HEK293 (cell line): ENCODE results near the gene ZNF197.

Experiments
- PRDM4 ChIP-seq: fragments of 450-650 bp; formaldehyde crosslinking; IDR thresholded peaks from 2 replicates; pipeline ENCODE4 v1.5.1; 2017; ENCODE audit warnings: missing biosample characterization, missing genetic modification characterization
- ZBTB48 ChIP-seq: fragments of 450-650 bp; formaldehyde crosslinking; IDR thresholded peaks from 2 replicates; pipeline ENCODE4 v1.5.1; 2016; ENCODE audit warnings: missing biosample characterization, missing genetic modification characterization
- ZBTB49 ChIP-seq: fragments of 450-650 bp; formaldehyde crosslinking; IDR thresholded peaks from 2 replicates; pipeline ENCODE4 v1.5.1; 2016; ENCODE audit warnings: missing biosample characterization, missing genetic modification characterization, low read depth
- ZNF133 ChIP-seq: fragments of 450-650 bp; formaldehyde crosslinking; IDR thresholded peaks from 2 replicates; pipeline ENCODE4 v1.5.1; 2016; ENCODE audit warnings: missing biosample characterization, missing genetic modification characterization
- ZNF138 ChIP-seq: fragments of 450-650 bp; formaldehyde crosslinking; IDR thresholded peaks from 2 replicates; pipeline ENCODE4 v1.5.1; 2016; ENCODE audit warnings: missing biosample characterization, missing genetic modification characterization, borderline replicate concordance
- ZNF146 ChIP-seq: fragments of 450-650 bp; formaldehyde crosslinking; IDR thresholded peaks from 2 replicates; pipeline ENCODE4 v1.5.1; 2016; ENCODE audit warnings: missing biosample characterization, missing genetic modification characterization
- ZNF148 ChIP-seq: fragments of 450-650 bp; formaldehyde crosslinking; IDR thresholded peaks from 2 replicates; pipeline ENCODE4 v1.5.0; 2017; ENCODE audit warnings: missing biosample characterization, missing genetic modification characterization, borderline replicate concordance
- ZNF18 ChIP-seq: fragments of 450-650 bp; formaldehyde crosslinking; IDR thresholded peaks from 2 replicates; pipeline ENCODE4 v1.5.1; 2016; ENCODE audit warnings: missing biosample characterization, missing genetic modification characterization
- ZNF214 ChIP-seq: fragments of 450-650 bp; formaldehyde crosslinking; IDR thresholded peaks from 2 replicates; pipeline ENCODE4 v1.5.1; 2017; ENCODE audit warnings: missing biosample characterization, mild to moderate bottlenecking, missing genetic modification characterization, borderline replicate concordance
- ZNF266 ChIP-seq: fragments of 450-650 bp; formaldehyde crosslinking; IDR thresholded peaks from 2 replicates; pipeline ENCODE4 v1.5.1; 2016; ENCODE audit warnings: missing biosample characterization, missing genetic modification characterization, low read depth
- ZNF341 ChIP-seq: fragments of 450-650 bp; formaldehyde crosslinking; IDR thresholded peaks from 2 replicates; pipeline ENCODE4; 2016; ENCODE audit warnings: low read depth, missing biosample characterization, missing genetic modification characterization
- ZNF416 ChIP-seq: fragments of 450-650 bp; formaldehyde crosslinking; IDR thresholded peaks from 2 replicates; pipeline ENCODE4 v1.5.1; 2016; ENCODE audit warnings: missing biosample characterization, missing genetic modification characterization
- ZNF513 ChIP-seq: fragments of 450-650 bp; IDR thresholded peaks from 2 replicates; pipeline ENCODE4 v1.5.1; 2018; ENCODE audit warnings: missing biosample characterization, missing genetic modification characterization
- ZNF521 ChIP-seq: fragments of 450-650 bp; formaldehyde crosslinking; IDR thresholded peaks from 2 replicates; pipeline ENCODE4 v1.5.1; 2017; ENCODE audit warnings: missing biosample characterization, mild to moderate bottlenecking, missing genetic modification characterization
- ZNF777 ChIP-seq: fragments of 450-650 bp; formaldehyde crosslinking; IDR thresholded peaks from 2 replicates; pipeline ENCODE4 v1.5.1; 2017; ENCODE audit warnings: missing biosample characterization, missing genetic modification characterization, borderline replicate concordance
- ZNF785 ChIP-seq: fragments of 450-650 bp; formaldehyde crosslinking; IDR thresholded peaks from 2 replicates; pipeline ENCODE4 v1.5.1; 2016; ENCODE audit warnings: missing biosample characterization, missing genetic modification characterization
- ZSCAN23 ChIP-seq: fragments of 450-650 bp; formaldehyde crosslinking; IDR thresholded peaks from 2 replicates; pipeline ENCODE4 v1.5.1; 2016; ENCODE audit warnings: missing biosample characterization, missing genetic modification characterization
- ZXDB ChIP-seq: fragments of 450-650 bp; formaldehyde crosslinking; IDR thresholded peaks from 2 replicates; pipeline ENCODE4 v1.5.1; 2016; ENCODE audit warnings: missing biosample characterization, missing genetic modification characterization
- TF ChIP-seq, protein P1 (sequence below): fragments of 450-650 bp; formaldehyde crosslinking; IDR thresholded peaks from 2 replicates; pipeline ENCODE4 v1.5.1; 2016; ENCODE audit warnings: missing biosample characterization, missing genetic modification characterization
- TF ChIP-seq, protein P2 (sequence below): fragments of 450-650 bp; formaldehyde crosslinking; IDR thresholded peaks from 2 replicates; pipeline ENCODE4 v1.5.1; 2016; ENCODE audit warnings: missing biosample characterization, missing genetic modification characterization

The ZNF197 gene

DNA sequence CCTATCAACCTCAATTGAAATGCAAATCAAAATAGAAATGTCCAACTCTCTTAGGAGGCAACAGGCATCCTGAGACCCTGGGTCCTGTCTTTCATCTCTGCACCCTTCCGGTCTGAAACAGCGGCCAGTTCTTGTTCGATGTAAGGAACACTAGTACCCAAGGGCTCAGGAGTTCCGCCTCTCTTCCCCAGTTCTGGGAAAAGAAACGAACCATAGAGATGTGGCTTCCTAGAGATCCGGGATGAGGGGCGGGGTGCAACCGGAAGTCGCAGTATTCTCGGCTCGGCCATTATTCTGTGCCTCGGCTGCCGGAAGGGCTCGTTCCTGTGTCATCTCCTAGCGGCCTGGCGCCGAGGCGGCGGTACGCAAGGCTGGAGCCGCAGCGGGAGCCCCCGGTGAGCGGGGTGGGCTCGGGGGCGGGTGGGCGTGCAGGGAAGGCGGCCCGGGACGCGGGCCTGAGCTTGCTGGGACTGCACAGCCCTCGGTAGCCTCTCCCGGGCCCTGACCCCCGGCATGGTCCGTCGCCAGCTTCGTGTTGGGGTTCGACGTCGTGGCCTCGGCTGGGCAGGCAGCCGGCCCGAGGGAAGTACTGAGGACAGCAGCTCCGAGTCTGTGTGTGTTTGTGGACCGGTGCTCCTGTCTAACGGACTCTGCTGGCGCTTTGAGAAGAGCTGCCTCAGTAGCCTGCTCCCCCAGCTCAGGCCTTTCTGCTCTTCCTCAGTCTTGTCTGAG is at the start of gene ZNF197 (continued):
- TF ChIP-seq ZNF214 (tag by site-specific recombination) (no peak), ZNF138 (tag by site-specific recombination) (no peak), ZNF266 (tag by site-specific recombination) (no peak), ZNF521 (tag by site-specific recombination) (no peak), ZBTB49 (tag by site-specific recombination) (no peak), ZNF513 (tag by site-specific recombination) (no peak), ZNF18 (no peak), ZNF133 (tag by site-specific recombination) (no peak), ZSCAN23 (tag by site-specific recombination) (no peak), ZNF341 (tag by site-specific recombination) (peak; percentile 56), ZNF785 (tag by site-specific recombination) (no peak), PRDM4 (tag by site-specific recombination) (no peak), ZNF416 (tag by site-specific recombination) (no peak), ZNF146 (tag by site-specific recombination) (0 out of 2 replicates have a peak, but pooled peaks have one; percentile 22), ZBTB48 (tag by site-specific recombination) (no peak), ZNF777 (no peak), ZNF148 (no peak), ZXDB (tag by site-specific recombination) (0 out of 2 replicates have a peak, but pooled peaks have one; percentile 20)
- TF ChIP-seq, protein P1, sequence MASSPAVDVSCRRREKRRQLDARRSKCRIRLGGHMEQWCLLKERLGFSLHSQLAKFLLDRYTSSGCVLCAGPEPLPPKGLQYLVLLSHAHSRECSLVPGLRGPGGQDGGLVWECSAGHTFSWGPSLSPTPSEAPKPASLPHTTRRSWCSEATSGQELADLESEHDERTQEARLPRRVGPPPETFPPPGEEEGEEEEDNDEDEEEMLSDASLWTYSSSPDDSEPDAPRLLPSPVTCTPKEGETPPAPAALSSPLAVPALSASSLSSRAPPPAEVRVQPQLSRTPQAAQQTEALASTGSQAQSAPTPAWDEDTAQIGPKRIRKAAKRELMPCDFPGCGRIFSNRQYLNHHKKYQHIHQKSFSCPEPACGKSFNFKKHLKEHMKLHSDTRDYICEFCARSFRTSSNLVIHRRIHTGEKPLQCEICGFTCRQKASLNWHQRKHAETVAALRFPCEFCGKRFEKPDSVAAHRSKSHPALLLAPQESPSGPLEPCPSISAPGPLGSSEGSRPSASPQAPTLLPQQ: no peak
- TF ChIP-seq, protein P2, sequence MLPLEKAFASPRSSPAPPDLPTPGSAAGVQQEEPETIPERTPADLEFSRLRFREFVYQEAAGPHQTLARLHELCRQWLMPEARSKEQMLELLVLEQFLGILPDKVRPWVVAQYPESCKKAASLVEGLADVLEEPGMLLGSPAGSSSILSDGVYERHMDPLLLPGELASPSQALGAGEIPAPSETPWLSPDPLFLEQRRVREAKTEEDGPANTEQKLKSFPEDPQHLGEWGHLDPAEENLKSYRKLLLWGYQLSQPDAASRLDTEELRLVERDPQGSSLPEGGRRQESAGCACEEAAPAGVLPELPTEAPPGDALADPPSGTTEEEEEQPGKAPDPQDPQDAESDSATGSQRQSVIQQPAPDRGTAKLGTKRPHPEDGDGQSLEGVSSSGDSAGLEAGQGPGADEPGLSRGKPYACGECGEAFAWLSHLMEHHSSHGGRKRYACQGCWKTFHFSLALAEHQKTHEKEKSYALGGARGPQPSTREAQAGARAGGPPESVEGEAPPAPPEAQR: no peak
- TF ChIP-seq, all 188 proteins: peak for 28
